ENCODE measurements around the gene SPAG8. TPM values are rescaled to one million over a fixed set of nuclear protein-coding genes. Genes with fewer than 3 reads are reported as not detected.

SPAG8 gene
- total RNA-seq, 1 donor from 2014 or later, result not detected

DNA sequence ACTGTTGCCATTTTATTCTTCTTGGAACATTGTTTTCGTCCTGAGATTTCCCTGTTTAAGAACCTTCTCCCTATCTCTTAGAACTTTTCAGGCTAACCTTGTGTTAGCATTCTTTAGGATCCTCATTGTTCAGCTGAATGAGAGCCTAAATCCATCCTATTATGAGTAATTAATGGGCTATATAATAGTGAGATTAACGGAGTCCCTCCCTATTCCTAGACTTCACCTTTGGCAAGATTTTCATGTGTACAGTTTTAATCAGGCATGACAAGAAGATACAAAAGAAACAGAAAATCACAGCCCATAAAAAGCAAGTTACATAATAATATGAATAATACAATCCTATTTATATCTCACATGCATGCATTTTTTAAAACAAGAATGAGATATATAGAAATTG lies 48.9 kb downstream of the SPAG8 start:
- no peak for DNase-seq (ENCODE audit: low spot score in 2 of 2)
- Histone ChIP-seq H3K27me3 (no peaks in the 10 kb centered on the region), H3K4me3 (no peak overlapping the region), H3K4me1 (peaks cover 0 to 22% of the 10 kb centered on the region in 2 donors), H3K9me3 (no peaks in the 10 kb centered on the region), H3K27ac (no peak overlapping the region), H3K36me3 (no peaks in the 10 kb centered on the region)
- TF ChIP-seq CTCF (IDR thresholded peaks at IDR 0.05), result no peak
- intact Hi-C loops (cut with DNase I), result no loop called here

DNA sequence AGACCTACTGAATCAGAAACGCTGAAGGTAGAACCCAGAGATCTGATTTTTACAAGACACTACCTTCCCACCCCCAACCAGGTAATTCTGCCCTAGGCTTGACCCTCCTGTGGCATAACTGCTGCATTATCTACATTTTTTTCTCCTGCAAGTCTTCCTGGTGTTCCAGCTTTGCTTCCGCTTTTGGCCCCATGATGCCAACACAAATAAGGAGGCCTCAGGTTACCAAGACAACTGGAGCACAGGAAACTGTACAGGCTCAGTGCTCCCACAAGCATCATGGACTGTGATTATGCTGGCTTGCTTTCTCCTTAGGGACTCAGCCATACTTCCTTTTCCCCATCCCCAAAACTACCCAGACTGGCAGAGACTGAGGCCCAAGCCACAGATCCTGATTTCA lies 51.4 kb downstream of the SPAG8 start:
- TF ChIP-seq CTCF (IDR thresholded peaks at IDR 0.05), result no peak
- peak overlapping the region; percentile 35 to 98 for H3K27ac ChIP-seq
- no peaks in the 10 kb centered on the region for H3K9me3 ChIP-seq
- no peaks in the 10 kb centered on the region for H3K36me3 ChIP-seq
- peak in 1 of 2 donors; percentile 73 for DNase-seq (ENCODE audit: low spot score in 2 of 2)
- H3K27me3 ChIP-seq, result no peaks in the 10 kb centered on the region
- intact Hi-C loops (cut with DNase I), result no loop called here
- H3K4me1 ChIP-seq, result peaks cover 5 to 31% of the 10 kb centered on the region in 2 donors
- H3K4me3 ChIP-seq, result no peak overlapping the region

GRCh38 chr9:35759795-35760194 lies 52.3 kb downstream of the SPAG8 start:
- Histone ChIP-seq H3K4me1 (peaks cover 5 to 31% of the 10 kb centered on the region in 2 donors), H3K27ac (peak overlapping the region; percentile 98), H3K4me3 (no peak overlapping the region), H3K36me3 (no peaks in the 10 kb centered on the region), H3K27me3 (no peaks in the 10 kb centered on the region), H3K9me3 (no peaks in the 10 kb centered on the region)
- no peak for TF ChIP-seq CTCF (IDR thresholded peaks at IDR 0.05)
- intact Hi-C loops (cut with DNase I), result loop anchor here (5.0 kb wide), 1 partner anchor 68 kb away; the partner anchor contains the start of genes FAM221B and TMEM8B
- no peak for DNase-seq (ENCODE audit: low spot score in 2 of 2)

Other genes starting within 250 kb of the SPAG8 start
- 70.2 TPM for gene TESK1, start 207.0 kb downstream of the SPAG8 start, total RNA-seq
- not detected for gene CD72, start 193.8 kb downstream of the SPAG8 start, total RNA-seq
- not detected for gene SIT1, start 161.3 kb downstream of the SPAG8 start, total RNA-seq
- 17,070 TPM for gene RMRP, start 154.2 kb downstream of the SPAG8 start, total RNA-seq
- 67.6 TPM for gene CCDC107, start 154.0 kb downstream of the SPAG8 start, total RNA-seq
- 1.1 TPM for gene ARHGEF39, start 147.1 kb downstream of the SPAG8 start, total RNA-seq
- 3.9 TPM for gene CA9, start 138.3 kb downstream of the SPAG8 start, total RNA-seq
- 1,923 TPM for gene TPM2, start 122.3 kb downstream of the SPAG8 start, total RNA-seq
- 735 TPM for gene TLN1, start 80.1 kb downstream of the SPAG8 start, total RNA-seq
- gene CREB3, start 79.6 kb downstream of the SPAG8 start, total RNA-seq, result 48.3 TPM
- 40.7 TPM for gene GBA2, start 63.0 kb downstream of the SPAG8 start, total RNA-seq
- gene RGP1, start 63.0 kb downstream of the SPAG8 start, total RNA-seq, result 24.8 TPM
- gene MSMP, start 58.0 kb downstream of the SPAG8 start, total RNA-seq, result not detected
- 7.3 TPM for gene NPR2, start 20.7 kb downstream of the SPAG8 start, total RNA-seq
- gene HINT2, start 2.8 kb upstream of the SPAG8 start, total RNA-seq, result 21.6 TPM
- not detected for gene FAM221B, start 16.5 kb upstream of the SPAG8 start, total RNA-seq
- gene TMEM8B, start 17.0 kb upstream of the SPAG8 start, total RNA-seq, result 37.3 TPM
- not detected for gene OR13J1, start 58.1 kb upstream of the SPAG8 start, total RNA-seq
- gene HRCT1, start 93.9 kb upstream of the SPAG8 start, total RNA-seq, result 32.7 TPM
- gene SPAAR, start 97.2 kb upstream of the SPAG8 start, total RNA-seq, result 4.0 TPM
- not detected for gene OR2S2, start 145.9 kb upstream of the SPAG8 start, total RNA-seq
- 5.7 TPM for gene RECK, start 224.7 kb upstream of the SPAG8 start, total RNA-seq

Data from ascending aorta (tissue), 2 donors.